ENCODE measurements around the gene PRM2.

PRM2 gene

GRCh38 chr16:11289202-11289601 is 12.9 kb upstream of the PRM2 start:
- DNase-seq, result no peak

- no peak for DNase-seq
These were observed 9.6 kb upstream of the PRM2 start for GRCh38 chr16:11285842-11286241.

GRCh38 chr16:11283820-11284248 is 7.6 kb upstream of the PRM2 start:
- DNase-seq, result no peak

GRCh38 chr16:11280616-11281522 is 4.6 kb upstream of the PRM2 start, which contains the start of gene PRM1:
Gene PRM1, minus strand, starts transcription at chr16:11281330. Its CDS starts 92 bp downstream, at chr16:11281238.
- DNase-seq, result no peak

- no peak for DNase-seq
These were observed 2.7 kb upstream of the PRM2 start for GRCh38 chr16:11278681-11279628.

- no peak for DNase-seq
These were observed 1.5 kb upstream of the PRM2 start for GRCh38 chr16:11277607-11278337.

- DNase-seq, result no peak
These were observed 765 bp upstream of the PRM2 start for GRCh38 chr16:11276896-11277593.

GRCh38 chr16:11274964-11275363 is 1.3 kb downstream of the PRM2 start:
- DNase-seq, result no peak

GRCh38 chr16:11273721-11274324 is 2.5 kb downstream of the PRM2 start:
- no peak for DNase-seq

- no peak for DNase-seq
These were observed 3.2 kb downstream of the PRM2 start, which contains the start of gene PRM3 for GRCh38 chr16:11272921-11273720. Gene PRM3, minus strand, starts transcription at chr16:11273629. Its CDS starts 34 bp downstream, at chr16:11273595.

- DNase-seq, result no peak
These were observed 3.8 kb downstream of the PRM2 start for GRCh38 chr16:11272484-11272883.

- no peak for DNase-seq
These were observed 4.7 kb downstream of the PRM2 start for GRCh38 chr16:11271610-11272009.

- no peak for DNase-seq
These were observed 5.6 kb downstream of the PRM2 start for GRCh38 chr16:11270602-11271162.

GRCh38 chr16:11268921-11269375 is 7.3 kb downstream of the PRM2 start, which contains the start of gene TNP2:
Gene TNP2, minus strand, starts transcription at chr16:11269325. Its CDS starts 63 bp downstream, at chr16:11269262.
- no peak for DNase-seq

- no peak for DNase-seq
These were observed 11.2 kb downstream of the PRM2 start for GRCh38 chr16:11265124-11265523.

- no peak for DNase-seq
These were observed 12.0 kb downstream of the PRM2 start for GRCh38 chr16:11264155-11264832.

- peak in 3 of 5 experiments; percentile 41 to 91 (median 43) for DNase-seq
These were observed 12.5 kb downstream of the PRM2 start for GRCh38 chr16:11263737-11264136.

GRCh38 chr16:11262915-11263314 is 13.4 kb downstream of the PRM2 start:
- no peak for DNase-seq

GRCh38 chr16:11260596-11260966 is 15.7 kb downstream of the PRM2 start:
- DNase-seq, result no peak

Data from T-helper 2 cell (primary cell).